Measurements from ENCODE around the gene CBFA2T3.

Gene CBFA2T3

DNA sequence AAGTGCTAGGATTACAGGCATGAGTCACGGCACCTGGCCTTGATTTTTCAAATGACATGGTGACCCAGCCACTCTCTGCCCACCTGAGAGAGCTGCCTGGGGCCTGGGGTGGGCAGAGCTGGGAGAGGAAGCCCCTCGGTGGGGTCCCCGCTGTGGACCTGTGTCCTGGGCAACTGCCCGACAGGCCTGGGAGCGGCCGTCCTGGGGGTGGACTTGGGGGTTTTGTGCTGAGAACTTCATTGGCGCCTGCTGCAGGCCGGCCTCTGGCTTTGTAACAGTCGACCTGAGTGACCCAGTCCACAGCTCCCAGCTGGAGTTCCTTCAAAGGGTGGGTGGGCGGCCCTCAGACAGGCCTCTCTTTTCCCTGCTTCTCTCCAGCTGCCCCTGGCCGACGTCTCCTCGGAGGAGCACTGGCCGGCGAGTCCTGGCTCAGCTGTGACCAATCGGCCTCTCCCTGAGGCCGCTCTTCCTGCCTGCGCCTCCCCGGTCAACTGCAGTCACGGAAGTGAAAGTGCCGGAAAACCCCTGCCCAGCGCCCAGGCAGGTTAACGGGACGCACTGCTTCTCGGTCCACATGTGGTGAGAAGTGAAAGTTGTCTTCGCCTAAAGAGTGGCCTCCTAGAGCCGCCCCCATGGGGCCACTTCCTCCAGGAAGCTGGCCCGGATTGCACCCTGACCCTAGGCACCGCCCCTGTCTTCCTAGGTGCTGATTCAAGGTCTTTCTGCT, 5.5 kb downstream of the CBFA2T3 start:
- ChIA-PET POLR2A (no interaction called here), CTCF (no interaction called here)
- Histone ChIP-seq H3K4me1 (ENCODE audit: control insufficient read depth, insufficient read depth, low read length) (no peaks in the 10 kb centered on the region), H3K9me3 (ENCODE audit: control insufficient read depth, insufficient read depth, low read depth, low read length) (no peaks in the 10 kb centered on the region), H3K4me3 (ENCODE audit: low read depth, low read length) (no peak overlapping the region), H3K36me3 (ENCODE audit: control insufficient read depth in 2 of 2, insufficient read depth in 1 of 2, low read length in 2 of 2) (no peaks in the 10 kb centered on the region), H3K27ac (ENCODE audit: extremely low read depth, low read depth, low read length) (no peak overlapping the region)
- TF ChIP-seq ZNF394 (tag by site-specific recombination; IDR thresholded peaks at IDR 0.05; ENCODE audit: borderline replicate concordance) (no peak), ZNF341 (tag by site-specific recombination; IDR thresholded peaks at IDR 0.05; ENCODE audit: low read depth) (peak; percentile 27; the same call in 1 of the 2 replicates)
- TF ChIP-seq, protein P1, sequence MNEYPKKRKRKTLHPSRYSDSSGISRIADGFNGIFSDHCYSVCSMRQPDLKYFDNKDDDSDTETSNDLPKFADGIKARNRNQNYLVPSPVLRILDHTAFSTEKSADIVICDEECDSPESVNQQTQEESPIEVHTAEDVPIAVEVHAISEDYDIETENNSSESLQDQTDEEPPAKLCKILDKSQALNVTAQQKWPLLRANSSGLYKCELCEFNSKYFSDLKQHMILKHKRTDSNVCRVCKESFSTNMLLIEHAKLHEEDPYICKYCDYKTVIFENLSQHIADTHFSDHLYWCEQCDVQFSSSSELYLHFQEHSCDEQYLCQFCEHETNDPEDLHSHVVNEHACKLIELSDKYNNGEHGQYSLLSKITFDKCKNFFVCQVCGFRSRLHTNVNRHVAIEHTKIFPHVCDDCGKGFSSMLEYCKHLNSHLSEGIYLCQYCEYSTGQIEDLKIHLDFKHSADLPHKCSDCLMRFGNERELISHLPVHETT (tag by site-specific recombination; IDR thresholded peaks at IDR 0.05), result no peak

DNA sequence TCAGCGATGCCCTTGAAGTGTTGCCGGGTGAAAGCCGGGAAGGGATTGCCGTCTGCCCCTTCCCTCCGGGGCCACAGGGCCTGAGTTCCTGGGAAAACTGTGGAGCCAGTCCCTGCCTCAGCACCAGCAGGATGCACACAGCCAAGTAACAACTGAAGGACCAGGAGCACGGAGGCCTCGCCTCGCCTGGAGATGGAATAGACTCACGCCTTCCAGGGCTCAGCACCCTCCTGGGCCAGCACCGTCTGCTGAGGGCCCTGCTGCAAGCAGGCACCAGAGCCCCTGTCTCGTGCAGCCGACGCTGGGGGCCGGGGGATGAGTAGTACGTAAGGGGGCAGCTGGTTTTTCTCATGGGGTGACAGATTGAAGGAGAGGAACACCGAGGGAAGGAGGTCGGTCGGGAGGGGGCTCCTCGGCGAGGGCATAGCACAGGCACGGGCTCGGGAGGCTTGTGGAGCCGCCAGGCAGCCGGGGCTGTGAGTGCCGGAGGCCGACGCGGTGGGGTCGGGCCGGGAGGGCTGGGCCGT, 6.4 kb downstream of the CBFA2T3 start:
- Histone ChIP-seq H3K4me1 (ENCODE audit: control insufficient read depth, insufficient read depth, low read length) (no peaks in the 10 kb centered on the region), H3K9me3 (ENCODE audit: control insufficient read depth, insufficient read depth, low read depth, low read length) (no peaks in the 10 kb centered on the region), H3K36me3 (ENCODE audit: control insufficient read depth in 2 of 2, insufficient read depth in 1 of 2, low read length in 2 of 2) (no peaks in the 10 kb centered on the region), H3K4me3 (ENCODE audit: low read depth, low read length) (no peak overlapping the region), H3K27ac (ENCODE audit: extremely low read depth, low read depth, low read length) (no peak overlapping the region)
- TF ChIP-seq, protein P2, sequence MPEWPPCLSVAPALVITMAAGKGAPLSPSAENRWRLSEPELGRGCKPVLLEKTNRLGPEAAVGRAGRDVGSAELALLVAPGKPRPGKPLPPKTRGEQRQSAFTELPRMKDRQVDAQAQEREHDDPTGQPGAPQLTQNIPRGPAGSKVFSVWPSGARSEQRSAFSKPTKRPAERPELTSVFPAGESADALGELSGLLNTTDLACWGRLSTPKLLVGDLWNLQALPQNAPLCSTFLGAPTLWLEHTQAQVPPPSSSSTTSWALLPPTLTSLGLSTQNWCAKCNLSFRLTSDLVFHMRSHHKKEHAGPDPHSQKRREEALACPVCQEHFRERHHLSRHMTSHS (tag by site-specific recombination; IDR thresholded peaks at IDR 0.05), result no peak
- TF ChIP-seq ZNF292 (tag by site-specific recombination; IDR thresholded peaks at IDR 0.05; ENCODE audit: borderline replicate concordance, low read depth), result no peak
- no peak for TF ChIP-seq ZFP3 (tag by site-specific recombination; IDR thresholded peaks at IDR 0.05; ENCODE audit: low read depth)
- TF ChIP-seq, protein P3, sequence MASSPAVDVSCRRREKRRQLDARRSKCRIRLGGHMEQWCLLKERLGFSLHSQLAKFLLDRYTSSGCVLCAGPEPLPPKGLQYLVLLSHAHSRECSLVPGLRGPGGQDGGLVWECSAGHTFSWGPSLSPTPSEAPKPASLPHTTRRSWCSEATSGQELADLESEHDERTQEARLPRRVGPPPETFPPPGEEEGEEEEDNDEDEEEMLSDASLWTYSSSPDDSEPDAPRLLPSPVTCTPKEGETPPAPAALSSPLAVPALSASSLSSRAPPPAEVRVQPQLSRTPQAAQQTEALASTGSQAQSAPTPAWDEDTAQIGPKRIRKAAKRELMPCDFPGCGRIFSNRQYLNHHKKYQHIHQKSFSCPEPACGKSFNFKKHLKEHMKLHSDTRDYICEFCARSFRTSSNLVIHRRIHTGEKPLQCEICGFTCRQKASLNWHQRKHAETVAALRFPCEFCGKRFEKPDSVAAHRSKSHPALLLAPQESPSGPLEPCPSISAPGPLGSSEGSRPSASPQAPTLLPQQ (tag by site-specific recombination; IDR thresholded peaks at IDR 0.05), result no peak
- no peak for TF ChIP-seq ZNF302 (tag by site-specific recombination; IDR thresholded peaks at IDR 0.05; ENCODE audit: low read depth)
- TF ChIP-seq ZNF521 (tag by site-specific recombination; IDR thresholded peaks at IDR 0.05), result no peak
- TF ChIP-seq ZNF169 (tag by site-specific recombination; IDR thresholded peaks at IDR 0.05), result no peak
- no peak for TF ChIP-seq ZNF223 (tag by site-specific recombination; IDR thresholded peaks at IDR 0.05)
- CTCF ChIA-PET, result no interaction called here
- POLR2A ChIA-PET, result no interaction called here

DNA sequence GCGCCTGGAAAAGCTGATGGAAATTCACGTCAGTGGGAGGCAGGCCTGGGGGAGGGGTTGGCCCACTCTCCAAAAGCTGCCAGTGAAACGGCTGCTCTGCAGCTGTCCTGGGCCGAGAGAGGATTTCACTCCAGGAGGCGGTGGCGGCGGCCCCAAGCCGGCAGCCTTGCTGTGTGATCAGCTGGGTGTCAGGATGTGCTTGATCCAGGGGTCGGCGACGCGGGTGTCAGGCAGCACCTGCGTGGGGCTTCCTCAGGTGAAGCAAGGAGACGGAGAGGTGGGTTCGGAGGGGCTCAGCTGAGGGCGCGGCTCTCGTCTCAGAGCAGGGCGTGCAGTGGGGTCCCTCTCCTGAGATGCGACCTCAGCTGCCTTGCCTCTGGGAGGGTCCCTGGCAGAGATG, 7.0 kb downstream of the CBFA2T3 start:
- H3K4me1 ChIP-seq (ENCODE audit: control insufficient read depth, insufficient read depth, low read length), result no peaks in the 10 kb centered on the region
- TF ChIP-seq HOXA7 (CRISPR knock-in tag; IDR thresholded peaks at IDR 0.05; ENCODE audit: borderline replicate concordance) (no peak), GLIS1 (tag by site-specific recombination; IDR thresholded peaks at IDR 0.05) (peak; percentile 17; the same call in 1 of the 2 replicates), ZNF791 (tag by site-specific recombination; IDR thresholded peaks at IDR 0.05) (no peak)
- no peaks in the 10 kb centered on the region for H3K9me3 ChIP-seq (ENCODE audit: control insufficient read depth, insufficient read depth, low read depth, low read length)
- no peak overlapping the region for H3K4me3 ChIP-seq (ENCODE audit: low read depth, low read length)
- CTCF ChIA-PET, result no interaction called here
- no peaks in the 10 kb centered on the region for H3K36me3 ChIP-seq (ENCODE audit: control insufficient read depth in 2 of 2, insufficient read depth in 1 of 2, low read length in 2 of 2)
- POLR2A ChIA-PET, result no interaction called here
- H3K27ac ChIP-seq (ENCODE audit: extremely low read depth, low read depth, low read length), result no peak overlapping the region

All from HEK293 (cell line).